Keratinocyte (primary cell): ENCODE data around the gene ATP10D. TPM values are rescaled to one million over a fixed set of nuclear protein-coding genes. Genes with fewer than 3 reads are reported as not detected.
A peak's percentile ranks its signal among the peaks of the same experiment; 100 is the strongest.

ENCODE experiments used
- DNase-seq: peaks from one replicate; pipeline ENCODE4 v3.0.0-alpha.2; 2011; ENCODE audit warnings: low read depth, missing footprints, low spot score
- FAIRE-seq: peaks from 2 replicates; lab custom pipeline; 2011; peaks lifted over from hg19 to GRCh38; lab: Jason Lieb, UNC
- H2AFZ ChIP-seq: 2 replicates; pipeline ENCODE4 v1.6.0; 2012; ENCODE audit warnings: low read length, control low read depth, inconsistent platforms; ENCODE audit not compliant: control insufficient read depth
- H3K27ac ChIP-seq: 2 replicates; pipeline ENCODE4 v1.5.1; 2011; ENCODE audit warnings: low read length; ENCODE audit not compliant: control insufficient read depth, insufficient read depth
- H3K27me3 ChIP-seq: 3 replicates; pipeline ENCODE4 v1.6.0; 2011; ENCODE audit warnings: low read length; ENCODE audit not compliant: control insufficient read depth, insufficient read depth; ENCODE audit errors: extremely low read depth
- H3K36me3 ChIP-seq, 2 experiments: 2 replicates in 1 of 2; 3 replicates in 1 of 2; pipeline ENCODE4 v1.5.1; 2011; ENCODE audit warnings: low read length in 2 of 2, mild to moderate bottlenecking in 1 of 2; ENCODE audit not compliant: control insufficient read depth in 2 of 2, insufficient read depth in 2 of 2; ENCODE audit errors: extremely low read depth in 1 of 2
- H3K4me1 ChIP-seq: 3 replicates; pipeline ENCODE4 v1.5.1; 2011; ENCODE audit warnings: low read length; ENCODE audit not compliant: control insufficient read depth, insufficient read depth; ENCODE audit errors: extremely low read depth
- H3K4me2 ChIP-seq: 3 replicates; pipeline ENCODE4 v1.6.0; 2011; ENCODE audit warnings: low read depth, low read length; ENCODE audit not compliant: control insufficient read depth, insufficient read depth; ENCODE audit errors: extremely low read depth
- H3K4me3 ChIP-seq, 3 experiments: fragments of 200-600 bp in 1 of 3; sonication (generic) in 1 of 3; 2 replicates in 2 of 3; 3 replicates in 1 of 3; pipeline ENCODE4 v1.5.1; 2011 to 2016; ENCODE audit warnings: low read length in 3 of 3, mild to moderate bottlenecking in 3 of 3, control low read depth in 2 of 3, inconsistent platforms in 1 of 3, low read depth in 1 of 3, mixed read lengths in 1 of 3, mixed run types in 1 of 3, moderate library complexity in 1 of 3; ENCODE audit not compliant: control insufficient read depth in 2 of 3, insufficient read depth in 2 of 3; ENCODE audit errors: extremely low read depth in 1 of 3
- H3K79me2 ChIP-seq: 2 replicates; pipeline ENCODE4 v1.6.0; 2012; ENCODE audit warnings: low read length; ENCODE audit not compliant: control insufficient read depth, insufficient read depth
- H3K9ac ChIP-seq: 3 replicates; pipeline ENCODE4 v1.6.0; 2011; ENCODE audit warnings: low read length; ENCODE audit not compliant: control insufficient read depth, insufficient read depth; ENCODE audit errors: extremely low read depth
- H3K9me1 ChIP-seq: 3 replicates; pipeline ENCODE4 v1.6.0; 2011; ENCODE audit warnings: low read length; ENCODE audit not compliant: control insufficient read depth, insufficient read depth; ENCODE audit errors: extremely low read depth
- H3K9me3 ChIP-seq: 2 replicates; pipeline ENCODE4 v1.5.1; 2012; ENCODE audit warnings: low read depth, low read length; ENCODE audit not compliant: control insufficient read depth
- H4K20me1 ChIP-seq: 3 replicates; pipeline ENCODE4 v1.6.0; 2011; ENCODE audit warnings: low read length; ENCODE audit not compliant: control insufficient read depth, insufficient read depth; ENCODE audit errors: extremely low read depth
- CTCF ChIP-seq, 3 experiments: IDR thresholded peaks in 1 of 3; conservative IDR thresholded peaks in 1 of 3; optimal IDR thresholded peaks in 1 of 3; 2 replicates in 2 of 3; 3 replicates in 1 of 3; pipeline versions ENCODE3 to v1.5.1; 2011; ENCODE audit warnings: low read length in 3 of 3, mild to moderate bottlenecking in 3 of 3, moderate library complexity in 2 of 3, control low read depth in 1 of 3, inconsistent platforms in 1 of 3; ENCODE audit not compliant: insufficient read depth in 2 of 3; ENCODE audit errors: extremely low read depth in 1 of 3
- EZH2 ChIP-seq: IDR thresholded peaks from one replicate; pipeline ENCODE4 v1.6.1; 2012; ENCODE audit warnings: inconsistent platforms, mild to moderate bottlenecking, low read length, moderate library complexity
- dilution Hi-C: fragments of 300-500 bp; cut with MboI; formaldehyde crosslinking; loops from one replicate; pipeline ENCODE4 v1.7.0; 2020; ENCODE audit warnings: low sequenced_read_pairs; ENCODE audit not compliant: extremely low pct_ligation_motif_present
- polyA plus RNA-seq, 5 experiments: library from polyadenylated mRNA; depleted of rRNA in 3 of 5; stranded (reverse) in 3 of 5; stranded (forward) in 1 of 5; unstranded in 1 of 5; fragments of >200 nt; gene quantifications; 1 replicate in 1 of 5; 2 replicates in 3 of 5; 3 replicates in 1 of 5; pipeline versions ENCODE4 v1.2.1 to v1.2.3, GENCODE V29; 2011 to 2012; ENCODE audit warnings: missing spikeins in 2 of 5, low read depth in 1 of 5, low replicate concordance in 1 of 5

ATP10D gene
- polyA plus RNA-seq, 1 donor (not counting 4 experiments of a cell fraction or from before 2014, with no cell fraction given): 97.3 TPM

- TF ChIP-seq EZH2: no peak
- Histone ChIP-seq H3K9me1 (no peaks in the 10 kb centered on the region), H3K36me3 (peaks cover 17 to 19% of the 10 kb centered on the region in 2 experiments)
These were observed 72.2 kb downstream of the ATP10D start for GRCh38 chr4:47557255-47557654.

GRCh38 chr4:47560682-47561081, 75.6 kb downstream of the ATP10D start:
- Histone ChIP-seq H3K9me3 (no peaks in the 10 kb centered on the region), H4K20me1 (no peaks in the 10 kb centered on the region), H3K27ac (no peak overlapping the region), H3K9ac (no peak overlapping the region), H3K4me3 (no peak overlapping the region), H3K4me1 (peaks cover 11% of the 10 kb centered on the region), H3K9me1 (no peaks in the 10 kb centered on the region), H2AFZ (no peak overlapping the region), H3K79me2 (no peaks in the 10 kb centered on the region), H3K36me3 (peaks cover 8 to 21% of the 10 kb centered on the region in 2 experiments), H3K4me2 (no peak overlapping the region), H3K27me3 (no peaks in the 10 kb centered on the region)
- FAIRE-seq (no peak), DNase-seq (no peak)
- TF ChIP-seq CTCF (optimal IDR thresholded peaks at IDR 0.05 in 1 of 3, IDR thresholded peaks at IDR 0.05 in 1 of 3, conservative IDR thresholded peaks at IDR 0.05 in 1 of 3; ENCODE audit: extremely low read depth in 1 of 3, insufficient read depth in 2 of 3, low read length in 3 of 3) (no peak), EZH2 (no peak)
- dilution Hi-C loops: no loop called here

More at GRCh38 chr4:47557255-47557654, 72.2 kb downstream of the ATP10D start:
- no peak overlapping the region for H3K4me2 ChIP-seq
- FAIRE-seq (no peak), DNase-seq (no peak)
- H2AFZ ChIP-seq: no peak overlapping the region
- no peaks in the 10 kb centered on the region for H3K9me3 ChIP-seq
- H3K27ac ChIP-seq: no peak overlapping the region
- no peaks in the 10 kb centered on the region for H4K20me1 ChIP-seq
- dilution Hi-C loops: no loop called here
- no peaks in the 10 kb centered on the region for H3K79me2 ChIP-seq
- H3K9ac ChIP-seq: no peak overlapping the region
- H3K27me3 ChIP-seq: no peaks in the 10 kb centered on the region
- H3K4me3 ChIP-seq: no peak overlapping the region
- H3K4me1 ChIP-seq: peaks cover 34% of the 10 kb centered on the region

GRCh38 chr4:47561331-47561730, 76.3 kb downstream of the ATP10D start:
- Histone ChIP-seq H3K79me2 (no peaks in the 10 kb centered on the region), H3K9ac (no peak overlapping the region), H3K4me3 (no peak overlapping the region), H3K27ac (no peak overlapping the region), H3K9me3 (no peaks in the 10 kb centered on the region), H3K4me1 (peaks cover 5% of the 10 kb centered on the region), H4K20me1 (no peaks in the 10 kb centered on the region), H3K9me1 (no peaks in the 10 kb centered on the region), H3K27me3 (no peaks in the 10 kb centered on the region), H3K36me3 (peaks cover 8 to 23% of the 10 kb centered on the region in 2 experiments), H2AFZ (no peak overlapping the region), H3K4me2 (no peak overlapping the region)
- FAIRE-seq (peak; percentile 9), DNase-seq (no peak)
- TF ChIP-seq EZH2 (no peak), CTCF (optimal IDR thresholded peaks at IDR 0.05 in 1 of 3, IDR thresholded peaks at IDR 0.05 in 1 of 3, conservative IDR thresholded peaks at IDR 0.05 in 1 of 3; ENCODE audit: extremely low read depth in 1 of 3, insufficient read depth in 2 of 3, low read length in 3 of 3) (no peak)
- dilution Hi-C loops: no loop called here
